T-helper 9 cell (primary cell): Measurements from ENCODE around the gene CBX2.
A peak's percentile ranks its signal among the peaks of the same experiment; 100 is the strongest.

ENCODE experiments used
- DNase-seq: peaks from one replicate; pipeline ENCODE4 v3.0.0-alpha.2; 2020

Gene CBX2

DNA sequence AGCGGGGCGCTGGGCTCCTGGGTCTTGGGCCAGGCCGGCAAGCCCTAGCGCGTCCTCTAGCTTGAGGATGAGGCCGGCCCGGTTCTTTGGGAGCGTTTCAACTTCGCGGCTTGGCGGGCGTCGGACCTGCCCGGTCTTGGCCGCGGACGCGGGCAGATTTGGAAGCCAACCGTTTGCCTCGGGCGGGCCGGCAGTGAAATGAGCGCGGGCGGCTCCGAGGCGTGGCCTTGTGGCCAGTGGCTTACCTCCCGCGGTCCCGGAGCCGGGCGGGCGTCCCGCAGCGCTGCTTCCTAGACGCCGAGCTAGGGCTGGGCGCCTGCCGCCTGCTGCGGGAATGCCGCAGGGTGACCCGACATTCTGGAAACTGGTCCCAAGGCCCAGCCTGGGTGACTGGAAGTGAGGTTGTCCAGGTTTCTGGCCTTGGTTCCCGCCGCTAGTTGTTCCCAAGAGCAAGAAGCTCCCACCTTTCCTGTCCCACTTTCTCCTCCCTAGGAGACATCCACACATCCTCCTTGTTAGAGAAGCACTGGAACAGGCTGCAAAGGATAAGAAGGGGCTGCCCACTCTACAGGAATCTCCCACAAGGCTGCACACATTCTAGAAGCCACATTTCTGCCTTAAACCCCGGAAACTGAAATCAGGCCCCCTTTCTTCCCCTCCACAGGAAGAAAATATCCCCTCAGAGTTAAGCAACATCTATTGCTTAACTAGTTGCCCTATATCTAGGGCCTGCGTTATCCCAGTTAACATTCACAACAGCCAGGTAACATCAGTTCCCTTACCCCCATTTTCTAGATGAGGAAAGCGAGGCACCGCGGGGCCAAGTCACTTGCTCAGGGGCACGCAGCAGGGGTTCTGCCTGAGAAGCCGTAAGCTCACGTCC lies 23.4 kb downstream of the CBX2 start:
- DNase-seq, result no peak

DNA sequence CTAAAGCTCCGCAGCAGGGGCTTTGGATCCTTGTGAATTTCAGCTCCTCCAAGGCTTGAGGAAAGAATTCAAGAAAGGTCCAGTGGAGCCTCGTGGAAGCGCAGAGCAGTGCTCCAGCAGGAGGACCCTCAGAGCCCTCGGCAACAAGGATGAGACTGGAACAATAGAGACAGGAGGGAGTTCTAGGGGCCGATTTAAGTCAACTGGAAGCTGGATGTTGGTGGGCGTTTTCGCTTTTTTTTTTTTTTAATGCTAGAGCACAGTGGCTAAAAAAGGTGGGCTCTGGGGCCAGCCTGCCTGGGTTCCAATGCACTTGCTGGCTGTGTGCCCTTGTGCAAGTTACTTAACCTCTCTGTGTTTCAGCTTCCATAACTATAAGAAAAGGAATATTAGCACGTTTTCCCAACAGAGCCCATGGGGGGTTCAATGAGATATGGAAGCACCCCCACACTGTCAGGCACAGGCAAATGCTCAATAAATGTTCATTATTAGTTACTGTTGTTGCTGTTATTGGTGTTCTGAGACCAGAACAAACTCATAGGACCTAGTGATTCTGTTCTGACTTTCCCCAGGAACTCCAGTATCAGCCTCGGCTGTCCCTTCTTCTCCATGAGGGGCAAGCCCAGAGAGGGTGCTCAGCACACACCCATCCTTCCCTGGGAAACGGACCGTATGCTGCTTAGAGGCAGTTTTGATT lies 24.2 kb downstream of the CBX2 start:
- no peak for DNase-seq

DNA sequence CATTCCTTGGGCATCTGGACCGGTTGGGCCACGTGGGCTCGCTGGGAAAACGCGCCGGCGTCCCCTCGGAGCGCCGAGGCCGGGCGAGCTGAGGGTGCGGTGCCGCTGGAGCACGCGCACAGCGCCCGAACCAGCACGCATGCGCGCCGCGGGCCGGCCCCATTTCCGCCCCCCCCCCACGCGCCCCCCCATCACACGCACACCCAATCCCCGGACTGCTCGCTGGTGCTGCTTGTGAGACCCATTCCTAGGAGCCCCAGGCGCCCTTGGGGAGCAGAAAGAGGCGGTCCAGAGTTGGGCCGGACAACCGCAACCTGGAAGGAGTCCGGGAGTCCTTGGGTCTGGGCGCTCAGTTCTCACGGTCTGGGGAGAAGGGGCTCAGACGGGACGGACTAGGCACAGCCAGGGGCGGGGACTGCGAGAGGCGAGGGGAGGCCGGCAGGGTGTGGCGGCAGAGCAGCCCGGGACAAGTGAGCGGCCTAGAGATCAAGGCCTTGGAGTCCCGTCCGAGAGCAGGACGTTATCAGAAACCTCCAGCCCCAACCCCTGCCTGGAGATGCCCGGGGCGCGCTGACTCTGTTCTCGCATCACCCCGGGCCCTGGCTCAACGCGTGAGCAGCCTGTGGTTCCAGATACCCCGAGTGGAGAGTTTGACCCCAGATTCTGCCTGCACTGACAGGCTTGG lies 24.9 kb downstream of the CBX2 start:
- DNase-seq, result no peak

DNA sequence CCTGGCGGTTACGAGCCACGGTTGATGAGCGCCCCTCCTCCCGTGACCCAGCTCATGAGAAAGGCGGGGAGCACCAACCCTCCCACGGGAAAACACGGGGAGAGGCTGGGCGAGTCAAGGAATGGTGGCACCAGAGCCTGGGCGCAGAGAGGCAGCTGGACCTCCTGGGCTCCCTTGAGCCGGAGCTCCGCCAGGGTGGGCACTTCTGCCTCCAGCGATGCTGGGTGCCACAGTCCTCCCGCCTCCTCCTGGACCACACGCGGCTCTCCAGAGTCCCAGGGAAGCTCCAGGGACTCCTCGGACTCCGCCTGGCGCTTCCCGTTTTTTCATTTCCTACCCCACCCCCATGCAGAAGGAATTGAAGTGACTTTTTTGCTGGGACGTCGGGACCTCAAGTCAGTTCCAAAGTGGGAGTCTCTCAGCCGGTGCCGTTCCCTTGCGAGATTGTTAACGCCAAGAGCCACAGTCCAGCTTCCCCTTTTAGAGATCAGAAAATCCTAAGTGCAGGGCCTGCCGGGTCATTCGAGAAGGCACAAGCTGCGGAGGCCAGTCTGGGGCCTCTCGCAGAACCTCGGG lies 25.6 kb downstream of the CBX2 start:
- no peak for DNase-seq

DNA sequence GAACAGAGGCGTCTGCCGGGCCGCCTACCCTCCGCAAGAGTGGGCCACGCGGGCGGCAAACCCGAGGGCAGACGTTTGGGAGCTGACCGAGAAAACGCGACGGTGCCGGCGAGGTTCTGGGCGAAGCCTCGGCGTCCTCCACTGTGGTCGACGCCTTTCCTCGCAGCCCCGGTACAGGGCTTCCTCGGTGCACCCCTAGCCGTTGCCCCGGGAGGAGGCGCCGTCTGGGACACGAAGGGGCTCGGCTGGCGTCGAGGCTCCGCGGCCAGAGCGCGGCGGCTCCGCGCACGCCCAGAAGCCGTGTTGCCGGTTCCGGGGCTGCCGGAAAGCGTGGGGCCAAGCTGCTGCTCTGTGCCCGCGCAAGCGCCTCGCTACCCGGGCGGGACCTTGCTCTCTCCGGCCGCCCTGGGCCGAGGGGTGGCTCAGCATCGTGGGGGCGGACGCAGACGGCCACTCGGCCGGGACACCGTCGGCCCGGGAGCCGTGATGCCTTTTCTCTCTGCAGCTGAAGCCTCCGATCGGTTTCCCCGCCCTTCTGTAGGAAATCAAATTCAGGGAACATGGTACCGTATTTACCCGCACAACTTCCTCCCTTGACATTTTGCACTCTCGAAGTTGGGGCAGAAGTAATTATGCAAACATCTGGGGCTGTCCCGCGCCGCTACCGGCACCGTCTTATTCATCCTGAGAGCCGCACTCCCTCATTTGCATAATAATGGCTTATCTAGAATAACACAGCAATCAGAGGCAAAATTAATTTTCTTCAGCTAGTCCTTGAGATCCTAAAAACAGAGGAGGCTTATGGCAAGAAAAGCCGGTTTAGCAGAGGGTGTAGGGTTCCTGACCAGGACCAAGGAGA lies 26.3 kb downstream of the CBX2 start:
- no peak for DNase-seq

DNA sequence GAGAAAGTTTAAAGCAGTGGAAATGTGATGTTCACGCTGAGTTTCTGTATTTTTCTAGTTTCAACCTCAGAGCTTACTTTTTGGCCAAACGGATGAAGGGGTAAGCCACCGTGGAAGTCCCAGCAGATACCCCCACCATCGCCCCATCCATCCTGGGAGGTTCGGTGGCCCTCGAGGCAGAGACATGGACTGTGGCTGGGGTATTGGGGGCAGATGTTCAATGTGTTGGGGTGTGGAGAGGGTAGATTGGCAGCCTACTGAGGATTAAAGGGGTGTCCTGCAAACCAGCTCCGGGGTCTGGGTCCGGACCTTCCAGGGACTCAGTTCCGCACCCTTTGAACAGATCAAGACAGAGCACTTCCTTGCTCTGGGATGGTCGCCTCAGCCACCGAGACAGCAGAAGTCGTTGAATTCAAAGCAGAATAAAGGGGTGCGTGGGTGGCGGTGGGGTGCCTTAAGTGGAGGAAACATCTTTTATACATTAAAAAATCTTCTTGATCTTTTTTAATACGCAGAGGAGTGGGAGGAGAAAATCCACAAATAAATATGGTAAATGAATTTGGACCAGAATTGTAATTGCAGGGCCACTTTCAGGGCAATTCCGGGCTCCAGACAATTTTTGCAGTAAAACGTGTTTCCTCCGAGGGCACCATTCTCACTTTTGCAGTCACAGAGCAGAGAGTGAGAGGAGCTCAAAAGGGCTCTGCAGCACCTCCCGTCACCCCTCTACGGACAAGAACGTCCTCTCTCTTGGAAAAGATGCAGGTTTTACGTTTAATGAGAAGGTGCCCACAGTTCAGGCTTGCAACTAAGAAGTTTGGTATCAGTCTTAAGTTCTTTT lies 27.1 kb downstream of the CBX2 start:
- DNase-seq, result no peak

DNA sequence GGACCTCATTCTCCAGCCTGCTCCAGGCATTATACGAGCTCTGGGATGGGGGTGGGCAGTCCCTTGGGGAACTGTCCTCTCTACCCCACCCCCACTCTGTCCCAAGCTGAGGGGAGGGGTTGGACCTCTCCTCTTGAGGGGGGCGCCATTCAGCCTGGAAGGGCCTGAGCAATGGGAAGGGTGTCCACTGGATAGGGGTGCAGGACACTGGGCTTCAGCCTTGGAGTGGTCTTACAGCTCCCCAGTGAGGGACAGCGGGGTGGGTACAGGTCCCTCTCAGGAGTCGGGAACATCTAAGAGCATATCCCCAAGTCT lies 28.5 kb downstream of the CBX2 start:
- DNase-seq, result no peak

DNA sequence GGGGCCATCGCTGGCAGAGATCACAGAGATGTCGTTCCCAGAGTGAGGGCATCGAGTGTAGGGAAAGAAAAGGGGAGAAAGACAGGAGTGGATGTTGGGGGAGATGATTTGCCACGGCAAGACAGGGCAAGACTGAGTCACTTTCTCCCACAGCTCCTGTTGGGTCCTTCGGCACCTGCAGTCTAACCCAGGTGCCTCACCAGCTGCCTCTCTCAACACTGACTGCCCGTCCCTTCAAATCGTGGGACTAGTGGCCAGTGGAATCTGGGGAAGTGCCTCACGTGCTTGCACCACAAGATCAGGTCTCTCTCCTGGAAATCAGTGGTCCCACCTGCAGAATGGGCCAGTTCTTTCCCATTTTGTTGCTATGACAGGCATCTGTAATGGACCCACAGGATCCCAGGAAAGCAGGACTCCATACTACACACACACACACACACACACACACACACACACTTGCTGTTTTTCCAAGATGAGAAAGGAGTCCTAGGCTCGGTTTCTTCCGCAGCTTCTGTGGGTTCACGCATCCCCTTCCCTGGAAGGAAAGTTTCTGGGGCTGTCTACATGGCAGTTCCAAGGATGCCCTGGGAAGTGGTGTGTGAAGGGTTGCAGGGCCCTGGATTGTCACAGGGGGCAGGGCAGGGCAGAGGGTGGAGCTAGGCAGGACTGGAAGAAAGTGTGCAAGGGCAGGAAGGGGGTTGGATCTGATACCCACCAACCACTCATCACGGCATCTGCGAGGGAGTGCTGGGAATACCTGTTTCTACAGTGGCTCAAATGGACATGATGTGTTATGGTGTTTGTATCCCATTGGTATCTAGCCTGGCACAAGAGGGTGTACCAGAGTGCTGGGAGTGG lies 29.1 kb downstream of the CBX2 start:
- DNase-seq, result no peak

DNA sequence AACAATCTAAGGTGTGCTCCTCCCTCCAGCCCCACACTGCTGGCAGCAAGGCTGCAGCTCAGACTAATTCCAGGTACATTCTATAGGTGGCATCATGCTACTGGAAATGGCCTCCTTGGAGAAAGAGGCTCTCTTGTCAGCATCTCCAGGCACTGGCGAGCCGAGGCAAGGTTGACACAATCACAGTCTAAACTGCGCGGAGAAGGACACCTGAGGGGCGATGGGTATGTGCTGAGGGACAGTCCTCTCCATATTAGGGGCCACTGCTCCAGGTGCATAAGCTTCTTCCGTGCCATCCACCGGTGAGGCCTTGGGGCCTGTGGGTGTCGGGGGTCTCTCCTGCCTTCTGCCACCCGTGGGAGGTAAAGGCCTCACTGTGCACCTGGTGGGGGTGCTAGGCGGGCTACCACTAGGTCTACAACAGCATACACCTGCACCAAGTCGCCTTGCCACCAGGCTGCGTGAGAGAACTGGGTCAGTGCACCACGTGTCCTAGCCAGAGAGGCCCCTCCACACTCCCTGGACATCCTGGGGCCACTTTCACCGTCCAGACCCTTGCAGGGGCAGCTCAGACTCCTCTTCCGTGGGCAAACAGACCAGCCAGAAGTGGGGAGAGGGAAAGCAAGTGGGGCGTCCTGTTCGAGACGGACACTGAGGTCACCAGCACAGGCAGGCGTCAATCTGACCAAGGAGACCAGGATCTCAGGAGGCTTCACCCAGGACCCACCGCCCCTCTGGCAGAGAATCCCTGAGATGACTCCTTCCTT lies 31.0 kb downstream of the CBX2 start:
- no peak for DNase-seq

DNA sequence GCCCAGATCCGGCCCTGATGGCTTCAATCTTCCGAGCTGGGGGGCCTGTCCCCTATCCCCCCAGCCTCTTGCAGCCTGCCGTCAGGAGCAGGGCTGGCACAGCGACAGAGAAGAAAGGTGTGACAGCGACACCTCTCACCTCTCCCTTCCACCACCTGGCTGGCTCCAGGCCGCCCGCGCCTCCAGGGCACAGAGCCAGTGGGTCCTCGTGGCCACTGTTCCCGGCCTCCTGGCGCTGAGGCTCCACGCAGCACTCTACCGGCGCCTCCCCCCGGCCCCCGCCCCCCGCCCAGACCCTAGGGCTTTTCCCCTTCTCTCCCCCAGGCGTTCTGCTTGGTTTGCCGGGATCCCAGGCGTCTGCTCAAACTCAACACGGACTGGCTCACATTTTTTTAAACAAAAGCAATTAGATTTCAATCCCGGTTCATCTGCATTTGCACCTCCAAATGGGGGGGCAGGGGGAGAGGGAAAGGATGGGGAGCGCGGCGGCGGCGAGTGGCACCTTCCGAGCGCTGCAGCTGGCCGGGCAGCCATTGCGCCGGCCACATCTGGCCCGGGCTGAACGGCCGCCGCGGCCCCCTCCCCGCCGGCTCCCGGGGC lies 31.7 kb downstream of the CBX2 start:
- no peak for DNase-seq

DNA sequence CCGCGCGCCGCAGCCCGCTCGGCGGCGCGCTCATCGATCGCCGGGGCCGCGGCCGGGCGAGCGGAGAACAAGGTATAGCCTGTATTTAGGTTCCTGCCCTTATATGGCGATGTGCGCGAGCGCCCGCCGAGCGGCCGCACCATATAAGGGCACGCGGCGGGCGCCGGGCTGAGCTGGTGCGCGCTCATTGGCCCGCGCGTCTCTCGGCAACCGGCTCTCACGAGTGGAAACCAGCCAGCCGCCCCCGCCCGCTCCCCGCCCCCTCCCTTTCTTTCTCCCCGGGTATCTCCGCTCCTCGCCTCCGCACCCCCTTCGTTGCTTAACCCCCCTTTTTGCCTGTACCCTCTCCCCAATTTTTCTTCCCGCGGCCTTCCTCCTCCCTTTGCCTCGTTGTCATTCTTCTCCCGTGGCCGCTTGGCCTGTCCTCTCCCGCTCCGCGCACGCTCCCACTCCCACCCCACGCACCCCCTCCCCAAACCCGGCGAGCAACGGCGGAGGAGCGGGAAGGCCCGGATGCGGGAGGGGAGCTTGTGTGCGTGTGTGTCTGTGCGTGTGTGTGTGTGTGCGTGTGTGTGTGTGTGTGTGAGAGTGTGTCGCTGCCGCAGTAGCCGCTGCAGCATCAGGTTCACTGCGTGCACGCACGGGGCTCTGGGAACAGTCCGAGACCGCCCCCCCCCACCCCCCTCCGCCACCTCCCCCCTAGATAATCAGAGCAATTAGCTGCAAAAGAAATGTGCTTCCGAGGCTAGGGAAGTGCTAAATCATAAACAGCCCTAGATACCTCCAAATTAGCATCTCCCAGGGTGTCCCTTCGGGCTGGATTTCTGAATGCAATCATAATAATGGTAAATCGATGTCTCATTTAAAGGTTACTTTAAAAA lies 32.4 kb downstream of the CBX2 start:
- DNase-seq, result peak; percentile 67

DNA sequence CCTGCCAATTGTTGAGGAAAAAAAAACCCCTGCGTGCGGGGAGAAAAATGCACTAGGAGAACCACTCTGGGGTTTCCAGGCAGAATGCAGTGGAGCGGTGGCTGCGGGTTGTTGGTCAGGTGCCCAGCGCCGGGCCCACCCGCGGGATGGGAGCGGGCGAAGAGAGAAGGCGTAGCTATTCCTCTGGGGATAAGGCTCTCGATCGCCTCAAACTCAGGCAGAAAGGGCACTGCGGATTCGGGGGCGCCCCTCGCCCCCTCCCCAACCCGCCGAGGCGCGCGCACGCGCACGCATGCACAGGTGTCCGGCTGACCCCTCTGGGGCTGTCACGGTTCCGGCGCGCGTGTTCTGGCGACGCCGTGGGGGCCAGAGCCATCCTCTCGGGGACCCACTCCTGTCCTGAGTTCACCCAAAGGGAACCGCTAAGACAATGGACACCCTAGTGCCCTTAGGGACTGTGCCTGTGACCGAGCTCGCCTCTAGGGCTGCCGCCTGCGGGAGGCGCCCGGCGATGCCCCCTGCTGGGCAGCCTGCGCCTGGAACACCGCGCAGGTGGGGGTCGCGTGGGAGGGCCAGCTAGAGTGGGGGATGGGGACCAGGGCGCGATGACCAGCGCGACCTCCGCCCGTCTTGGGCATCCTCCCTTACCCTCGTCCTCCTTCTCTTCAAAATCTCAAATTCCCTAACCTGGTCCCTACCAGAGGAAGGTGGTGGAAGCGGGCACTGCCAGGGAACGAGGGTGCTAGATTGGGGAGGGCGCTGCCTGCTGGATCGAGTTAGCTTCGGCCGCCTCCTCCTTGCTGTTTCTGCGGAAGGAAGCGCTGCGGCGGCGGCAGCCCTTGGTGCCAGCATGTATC lies 33.3 kb downstream of the CBX2 start:
- no peak for DNase-seq

DNA sequence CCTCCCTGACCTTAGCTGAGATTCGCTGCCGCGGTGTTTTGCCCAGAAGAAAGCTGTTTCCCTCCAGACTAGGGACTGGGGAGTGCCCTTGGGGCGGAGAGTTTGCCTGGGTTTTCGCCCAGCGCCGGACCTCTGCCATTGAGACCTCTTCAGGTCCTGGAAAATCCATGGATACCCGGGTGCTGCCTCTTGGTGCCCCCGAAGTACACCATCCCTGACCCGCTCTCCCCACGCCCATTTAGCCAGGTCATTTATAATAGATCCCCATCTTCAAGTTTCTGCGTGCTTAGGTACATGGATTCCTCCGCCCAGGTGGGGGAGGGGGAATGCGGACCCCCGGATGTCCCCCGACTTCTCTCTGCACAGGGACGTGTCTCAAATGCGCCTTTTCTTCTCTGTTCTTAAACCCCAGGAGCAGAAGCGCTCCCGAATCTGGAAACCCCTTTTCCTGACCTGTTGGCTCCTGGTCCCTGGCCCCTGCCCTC lies 34.0 kb downstream of the CBX2 start:
- DNase-seq, result no peak

DNA sequence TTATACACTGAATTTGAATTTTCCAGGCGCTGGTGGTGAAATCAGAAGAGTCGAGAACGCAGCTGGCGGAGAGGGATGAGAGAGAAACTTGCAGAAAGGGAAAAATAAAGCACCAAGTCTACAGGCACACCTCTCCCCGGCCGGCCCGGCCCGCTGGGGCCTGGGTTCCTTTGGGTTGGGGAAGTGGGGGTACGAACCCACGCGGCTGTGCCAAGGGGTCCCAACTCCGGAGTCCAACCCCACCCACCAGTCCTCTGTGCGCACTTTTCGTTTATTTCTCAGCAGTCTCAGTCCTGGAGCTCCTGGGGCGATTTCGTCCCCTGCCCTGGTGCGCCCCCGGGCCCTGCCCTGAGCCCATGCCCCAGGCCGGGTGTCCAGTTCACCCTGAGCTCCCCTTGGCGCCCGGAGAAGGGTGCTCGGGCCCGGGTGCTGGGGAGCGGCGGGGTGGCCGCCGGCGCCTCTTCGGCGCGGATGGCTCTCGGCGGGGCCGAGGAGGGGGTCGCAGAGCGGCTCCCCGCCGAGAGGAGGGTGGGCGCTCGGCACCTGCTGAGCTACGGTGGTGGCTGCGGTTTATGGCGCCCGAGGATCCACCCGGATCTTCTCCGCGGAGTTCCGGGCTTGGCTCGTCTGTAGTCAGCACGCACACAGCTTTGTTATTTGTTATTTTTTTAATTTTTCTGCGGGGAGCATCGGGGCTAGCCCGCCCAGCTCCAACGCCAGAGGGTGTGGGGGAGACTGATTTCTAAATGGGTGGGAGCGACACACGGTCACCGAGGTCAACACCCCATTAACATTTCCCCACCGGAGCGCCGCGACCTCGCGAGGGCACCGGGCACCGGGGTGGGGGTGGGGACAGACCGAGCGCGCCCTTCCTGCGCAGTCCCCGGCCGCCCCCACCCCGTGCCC lies 34.7 kb downstream of the CBX2 start:
- DNase-seq, result no peak

DNA sequence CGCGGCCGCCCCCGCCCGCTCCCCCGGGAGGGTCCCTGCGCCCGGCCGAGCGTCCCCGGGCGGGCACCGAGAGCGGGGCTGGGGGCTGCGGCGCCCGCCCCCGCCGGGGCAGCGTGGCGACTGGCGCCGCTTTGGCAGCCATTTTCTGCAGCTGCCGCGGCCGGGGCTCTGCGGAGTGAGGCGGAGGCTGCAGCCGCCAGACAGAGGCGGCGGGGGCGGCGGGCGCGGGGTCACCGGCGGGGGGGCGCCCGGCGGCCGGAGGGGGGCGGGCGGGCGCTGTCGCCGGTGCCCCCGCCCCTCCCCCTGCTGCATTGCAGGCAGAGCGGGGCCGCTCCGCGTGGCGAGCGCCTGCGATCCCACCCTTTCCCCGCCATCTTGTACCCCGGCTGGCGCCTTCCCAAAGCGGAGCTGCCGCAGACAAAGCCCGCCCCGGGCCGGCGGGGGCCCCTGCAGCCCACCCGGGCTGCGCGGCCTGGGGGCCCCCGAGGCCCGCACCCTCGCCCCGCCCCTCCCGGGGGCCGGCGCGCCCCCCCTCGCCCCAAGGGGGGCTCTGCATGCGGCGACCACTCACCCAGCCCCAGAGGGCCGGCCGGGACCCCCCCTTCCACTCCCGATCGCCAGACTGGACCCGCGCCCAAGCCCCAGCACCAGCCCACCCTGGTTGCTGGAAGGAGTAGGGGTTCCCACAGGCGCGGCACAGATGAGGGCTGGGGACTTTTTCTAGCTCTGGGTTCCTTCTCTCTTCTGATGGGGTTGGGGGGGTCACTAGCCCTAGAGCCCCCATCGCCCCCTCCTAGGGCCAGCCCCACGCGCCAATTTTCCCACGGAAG lies 35.6 kb downstream of the CBX2 start:
- no peak for DNase-seq
